Right renal cortex interstitium (tissue), 3 donors: ENCODE measurements around the gene ZC3H4. TPM values are rescaled to one million over a fixed set of nuclear protein-coding genes. Genes with fewer than 3 reads are reported as not detected.

Experiments
- DNase-seq, 3 donors: peaks; one replicate each; pipeline ENCODE4 v3.0.0-alpha.2; 2013; ENCODE audit warnings: low read depth in 3 of 3, low spot score in 2 of 3
- polyA plus RNA-seq, 3 donors: library from polyadenylated mRNA; unstranded; fragments of 120-200 nt; gene quantifications; one replicate each; pipeline ENCODE4 v1.2.1, GENCODE V29; 2013; ENCODE audit not compliant: insufficient read length in 3 of 3

ZC3H4 gene
- polyA plus RNA-seq, 3 donors, result 35.2 to 37.1 (median 36.2) TPM

DNA sequence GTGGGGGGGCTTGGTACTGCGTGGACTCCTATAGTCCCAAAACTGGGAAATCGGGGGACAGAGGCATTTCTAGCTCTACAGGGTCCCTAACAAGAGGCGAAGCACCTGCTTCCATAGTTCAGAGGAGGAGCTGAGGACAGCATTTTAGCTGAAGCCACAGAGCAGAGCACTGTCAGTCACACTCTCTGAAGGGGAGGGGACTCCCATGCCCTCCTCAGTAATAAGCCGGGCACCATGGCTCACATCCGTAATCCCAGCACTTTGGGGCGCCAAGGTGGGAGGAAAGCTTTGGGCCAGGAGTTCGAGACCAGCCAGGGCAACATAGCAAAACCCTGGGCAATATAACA lies 90.2 kb downstream of the ZC3H4 start:
- no peak for DNase-seq

DNA sequence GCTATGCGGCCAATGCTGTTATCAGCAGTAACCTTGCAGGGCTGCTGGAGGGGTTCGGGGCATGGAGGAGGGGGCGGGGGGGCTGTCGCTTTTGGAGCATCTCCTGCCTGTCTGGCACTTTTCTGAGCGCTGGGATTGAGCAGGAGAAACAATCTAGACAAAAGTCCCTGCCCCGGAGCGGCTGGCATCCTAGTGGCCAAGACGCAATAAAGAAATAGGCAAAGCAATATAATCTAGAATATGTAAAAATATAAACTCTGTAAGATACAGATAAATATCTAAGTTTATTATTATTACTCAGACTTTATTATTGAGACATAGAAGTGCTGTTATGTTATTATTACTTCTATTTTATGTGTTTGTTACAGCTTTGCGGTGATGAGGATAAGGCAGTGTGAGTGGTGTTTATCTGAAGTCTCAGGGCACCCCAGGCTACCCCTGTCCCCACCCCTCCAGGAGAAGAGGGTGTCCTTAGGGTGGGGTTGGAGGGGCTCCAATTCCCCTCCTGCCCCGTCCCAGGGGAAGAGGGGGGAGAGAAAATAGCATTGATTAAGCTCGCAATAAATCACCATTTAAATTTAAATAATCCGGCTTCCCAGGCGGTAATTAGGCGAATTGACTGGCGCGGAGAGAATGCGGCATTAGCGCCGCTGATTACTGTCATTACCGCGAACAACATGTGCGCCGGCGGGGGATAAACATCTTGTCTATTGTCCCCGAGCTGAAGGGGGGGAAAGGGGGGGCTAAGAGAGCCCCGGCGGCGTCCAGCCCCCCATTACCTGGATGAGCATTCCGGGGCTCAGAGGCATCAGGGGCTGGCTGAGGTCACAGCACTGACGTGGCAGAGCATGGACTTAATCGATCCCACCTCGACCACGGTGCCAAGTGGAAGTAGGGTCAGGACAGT lies 90.8 kb downstream of the ZC3H4 start:
- DNase-seq, result no peak

GRCh38 chr19:47022140-47022536 lies 91.4 kb downstream of the ZC3H4 start:
- no peak for DNase-seq

DNA sequence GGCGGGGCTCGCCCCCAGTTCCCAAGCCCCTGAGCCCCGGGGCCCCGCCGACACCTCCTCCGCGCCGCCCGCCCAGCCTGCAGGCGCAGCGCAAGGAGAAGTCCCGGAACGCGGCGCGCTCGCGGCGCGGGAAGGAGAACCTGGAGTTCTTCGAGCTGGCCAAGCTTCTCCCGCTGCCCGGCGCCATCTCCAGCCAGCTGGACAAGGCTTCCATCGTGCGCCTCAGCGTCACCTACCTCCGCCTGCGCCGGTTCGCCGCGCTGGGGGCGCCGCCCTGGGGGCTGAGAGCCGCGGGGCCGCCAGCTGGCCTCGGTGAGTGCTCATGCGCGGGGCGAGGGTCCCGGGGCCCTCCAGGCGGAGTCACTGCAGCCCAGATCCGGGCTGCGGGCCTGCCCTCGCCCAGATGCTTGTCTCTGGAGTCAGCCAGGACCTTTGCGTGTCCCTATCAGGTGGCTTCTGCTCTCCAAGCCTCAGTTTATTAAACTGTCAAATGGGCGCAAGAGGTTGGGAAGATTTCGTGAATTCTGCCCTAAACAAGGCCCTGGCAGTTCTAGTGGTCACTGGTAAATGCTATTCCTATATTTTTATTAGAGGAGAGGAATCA lies 91.9 kb downstream of the ZC3H4 start:
- DNase-seq, result no peak

- DNase-seq, result no peak
These were observed 92.5 kb downstream of the ZC3H4 start for GRCh38 chr19:47020992-47021496.

GRCh38 chr19:47020132-47020805 lies 93.3 kb downstream of the ZC3H4 start:
- DNase-seq, result no peak

- DNase-seq, result no peak
These were observed 94.0 kb downstream of the ZC3H4 start, which contains the start of gene NPAS1 for GRCh38 chr19:47019431-47020041. Gene NPAS1 (plus strand): TSS chr19:47019837. CDS start chr19:47021048, 1,211 bp downstream.

- no peak for DNase-seq
These were observed 94.7 kb downstream of the ZC3H4 start for GRCh38 chr19:47018923-47019322.

Other genes starting within 250 kb of the ZC3H4 start
- gene NPAS1, start 93.9 kb downstream of the ZC3H4 start, polyA plus RNA-seq, result 1 to 10 TPM; 1.2 to 1.6 (median 1.6) TPM
- gene TMEM160, start 65.2 kb downstream of the ZC3H4 start, polyA plus RNA-seq, result 10 to 100 TPM in 2 of 3 donors, 1 to 10 TPM in 1; 9.4 to 11.3 (median 10.1) TPM
- 100 to 1,000 TPM; 119 to 131 (median 131) TPM for gene SAE1, start 17.1 kb upstream of the ZC3H4 start, polyA plus RNA-seq
- gene BBC3, start 117.4 kb upstream of the ZC3H4 start, polyA plus RNA-seq, result 1 to 10 TPM; 1.1 to 1.2 (median 1.1) TPM
- 10 to 100 TPM; 18.9 to 20.4 (median 19.9) TPM for gene CCDC9, start 142.7 kb upstream of the ZC3H4 start, polyA plus RNA-seq
- 1 to 10 TPM; 5.1 to 6.1 (median 5.5) TPM for gene INAFM1, start 161.1 kb upstream of the ZC3H4 start, polyA plus RNA-seq
- 1 to 10 TPM; 3.9 to 4.6 (median 4.0) TPM for gene C5AR1, start 196.1 kb upstream of the ZC3H4 start, polyA plus RNA-seq
- gene C5AR2, start 218.4 kb upstream of the ZC3H4 start, polyA plus RNA-seq, result under 1 TPM; 0.27 to 0.35 (median 0.29) TPM
- gene DHX34, start 235.5 kb upstream of the ZC3H4 start, polyA plus RNA-seq, result 10 to 100 TPM in 2 of 3 donors, 1 to 10 TPM in 1; 9.9 to 10.9 (median 10.5) TPM